K562 (cell line): Measurements from ENCODE around the gene ZFTA. TPM values are rescaled to one million over a fixed set of nuclear protein-coding genes. Genes with fewer than 3 reads are reported as not detected.

Source experiments
- ATAC-seq: fragments of 200-7000 bp; cut with Tn5 transposase; 3 replicates; pipeline ENCODE4 v1.9.1; 2020; ENCODE audit warnings: moderate library complexity
- BruUV-seq: library from RNA; stranded (reverse); fragments of 400-500 nt; replicated peaks from 2 replicates; lab custom pipeline; 2021; lab: Mats Ljungman, UMichigan
- CTCF ChIA-PET: fragments of 300-600 bp; formaldehyde crosslinking; extraction: SDS; loops from one replicate; lab custom pipeline; 2021; ENCODE audit warnings: low intra/inter-chr PET ratio; lab: Yijun Ruan, JAX
- POLR2A ChIA-PET: fragments of 300-600, 350-650 bp; sonication (Branson Sonifier 250); formaldehyde crosslinking; extraction: SDS; loops from one replicate; lab custom pipeline; 2021; ENCODE audit warnings: antibody characterized with exemption, inconsistent platforms; lab: Yijun Ruan, JAX
- DNase-seq, 4 experiments: peaks; one replicate each; pipeline versions ENCODE4 v3.0.0 to v3.0.0-alpha.2; 2011 to 2018; ENCODE audit warnings: low spot score in 3 of 4, mixed read lengths in 3 of 4; ENCODE audit errors: extremely low read depth in 1 of 4
- FAIRE-seq: peaks from 2 replicates; lab custom pipeline; 2011; peaks lifted over from hg19 to GRCh38; lab: Jason Lieb, UNC
- H2AFZ ChIP-seq: 2 replicates; pipeline ENCODE4 v1.6.0; 2011; ENCODE audit warnings: low read depth, low read length, control low read depth, inconsistent platforms
- H3K27ac ChIP-seq: fragments of 200-600 bp; 3 replicates; pipeline ENCODE4 v1.8.0; 2011; ENCODE audit warnings: low read depth, mild to moderate bottlenecking, control low read depth, inconsistent platforms, low read length, moderate library complexity, mixed read lengths; ENCODE audit errors: extremely low read depth
- H3K27me3 ChIP-seq, 2 experiments: fragments of 300-600 bp in 1 of 2; 2 replicates in 1 of 2; 3 replicates in 1 of 2; pipeline versions ENCODE4 v1.6.0 to v1.8.0; 2011; ENCODE audit warnings: inconsistent platforms in 2 of 2, low read length in 2 of 2, mild to moderate bottlenecking in 1 of 2, mixed read lengths in 1 of 2, moderate library complexity in 1 of 2; ENCODE audit not compliant: control insufficient read depth in 2 of 2, insufficient read depth in 2 of 2
- H3K36me3 ChIP-seq: fragments of 300-600 bp; 3 replicates; pipeline ENCODE4 v1.8.0; 2011; ENCODE audit warnings: mild to moderate bottlenecking, low read length, inconsistent platforms; ENCODE audit not compliant: control insufficient read depth, insufficient read depth
- H3K4me1 ChIP-seq, 2 experiments: fragments of 200-600 bp in 1 of 2; replicated peaks in 1 of 2; 2 replicates in 1 of 2; 3 replicates in 1 of 2; pipeline versions ENCODE4 v1.5.1 to v1.8.0; 2011; ENCODE audit warnings: inconsistent platforms in 2 of 2, low read length in 2 of 2, mild to moderate bottlenecking in 1 of 2, mixed read lengths in 1 of 2, moderate library complexity in 1 of 2; ENCODE audit not compliant: control insufficient read depth in 2 of 2, insufficient read depth in 2 of 2
- H3K4me2 ChIP-seq: 2 replicates; pipeline ENCODE4 v1.6.1; 2011; ENCODE audit warnings: low read length, control low read depth, inconsistent platforms, mixed read lengths; ENCODE audit not compliant: insufficient read depth
- H3K4me3 ChIP-seq: fragments of 200-600 bp; sonication (generic), shearing (Covaris generic); 2 replicates; pipeline ENCODE4 v1.5.1; 2016; ENCODE audit warnings: control low read depth, inconsistent platforms
- H3K79me2 ChIP-seq: fragments of 200-600 bp; 3 replicates; pipeline ENCODE4 v1.8.0; 2011; ENCODE audit warnings: low read length, inconsistent platforms; ENCODE audit not compliant: control insufficient read depth, insufficient read depth
- H3K9ac ChIP-seq, 2 experiments: 2 replicates each; pipeline versions ENCODE4 v1.6.0 to v1.6.1; 2011; ENCODE audit warnings: low read depth in 2 of 2, low read length in 2 of 2, control low read depth in 1 of 2, inconsistent platforms in 1 of 2, mild to moderate bottlenecking in 1 of 2, mixed read lengths in 1 of 2; ENCODE audit not compliant: insufficient read depth in 1 of 2
- H3K9me1 ChIP-seq: one replicate; pipeline ENCODE4 v1.6.0; 2011; ENCODE audit warnings: inconsistent platforms, mild to moderate bottlenecking, low read length, moderate library complexity; ENCODE audit not compliant: control insufficient read depth, insufficient read depth
- H3K9me3 ChIP-seq: replicated peaks from 2 replicates; pipeline ENCODE4 v1.5.1; 2011; ENCODE audit warnings: low read depth, low read length, inconsistent platforms; ENCODE audit not compliant: control insufficient read depth, insufficient read depth
- H4K20me1 ChIP-seq: replicated peaks from 2 replicates; pipeline ENCODE4 v1.6.1; 2011; ENCODE audit warnings: low read length, inconsistent platforms, mixed read lengths; ENCODE audit not compliant: control insufficient read depth, insufficient read depth
- ARID1B ChIP-seq: fragments of 450-650 bp; IDR thresholded peaks from 2 replicates; pipeline ENCODE4 v1.6.1; 2016; ENCODE audit warnings: antibody characterized with exemption, mild to moderate bottlenecking, inconsistent platforms
- ARID3B ChIP-seq: fragments of 250-450 bp; sonication (Bioruptor Pico); IDR thresholded peaks from 2 replicates; pipeline ENCODE4 v1.4.0; 2020; ENCODE audit warnings: borderline replicate concordance
- CBFA2T3 ChIP-seq: fragments of 450-650 bp; IDR thresholded peaks from 2 replicates; pipeline ENCODE4 v1.6.1; 2017
- CTCF ChIP-seq, 3 experiments: IDR thresholded peaks in 2 of 3; conservative IDR thresholded peaks in 1 of 3; 2 replicates each; pipeline ENCODE4 v1.5.1; 2011 to 2012; ENCODE audit warnings: low read length in 3 of 3, mild to moderate bottlenecking in 3 of 3, control low read depth in 2 of 3, improper control_type of control experiment in 1 of 3, inconsistent platforms in 1 of 3, low read depth in 1 of 3, mixed read lengths in 1 of 3, moderate library complexity in 1 of 3; ENCODE audit not compliant: insufficient read depth in 2 of 3
- EGR1 ChIP-seq: fragments of 450-650 bp; conservative IDR thresholded peaks from 2 replicates; pipeline ENCODE4 v1.6.1; 2017; ENCODE audit warnings: mild to moderate bottlenecking
- GATAD2B ChIP-seq: fragments of 450-650 bp; IDR thresholded peaks from 2 replicates; pipeline ENCODE4 v1.6.1; 2017; ENCODE audit warnings: mild to moderate bottlenecking, borderline replicate concordance
- MEIS2 ChIP-seq: fragments of 450-650 bp; IDR thresholded peaks from 2 replicates; pipeline ENCODE4 v1.6.1; 2014; ENCODE audit warnings: mild to moderate bottlenecking; ENCODE audit not compliant: partially characterized antibody
- NFIC ChIP-seq: fragments of 450-650 bp; IDR thresholded peaks from 2 replicates; pipeline ENCODE4 v1.6.1; 2017; ENCODE audit warnings: mild to moderate bottlenecking, inconsistent platforms
- PKNOX1 ChIP-seq: fragments of 450-650 bp; IDR thresholded peaks from 2 replicates; pipeline ENCODE4 v1.6.1; 2016
- SMAD2 ChIP-seq: fragments of 150-350 bp; IDR thresholded peaks from 2 replicates; pipeline ENCODE4 v1.6.1; 2014; ENCODE audit warnings: low read depth, mild to moderate bottlenecking, low read length
- TEAD4 ChIP-seq, 2 experiments: sonication (generic) in 1 of 2; formaldehyde crosslinking in 1 of 2; IDR thresholded peaks; 2 replicates each; pipeline versions ENCODE4 v1.6.1 to v1.8.0; 2012 to 2022; ENCODE audit warnings: borderline replicate concordance in 1 of 2, inconsistent platforms in 1 of 2, low read length in 1 of 2, mild to moderate bottlenecking in 1 of 2, missing genetic modification reagents in 1 of 2
- U2AF2 ChIP-seq: fragments of 200-400 bp; formaldehyde crosslinking; optimal IDR thresholded peaks from 2 replicates; pipeline ENCODE3; 2017; ENCODE audit warnings: low read depth, mild to moderate bottlenecking, low read length
- ZNF395 ChIP-seq: fragments of 200-800 bp; sonication (Bioruptor generic); IDR thresholded peaks from 2 replicates; pipeline ENCODE4 v1.6.1; 2017; ENCODE audit warnings: missing genetic modification characterization, missing compliant biosample characterization
- WGBS: fragments of 100-300 bp; shearing (Covaris generic); methylation state at CpG from one replicate; pipeline ENCODE4 v1.1.6; 2016; ENCODE audit warnings: low coverage, mixed read lengths; ENCODE audit not compliant: insufficient coverage; ENCODE audit errors: missing lambda C conversion rate; 5-methylcytosine and 5-hydroxymethylcytosine counted together
- in situ Hi-C: fragments of 300-500 bp; cut with MboI; formaldehyde crosslinking; loops from 4 replicates; pipeline ENCODE4 v1.15.0; 2018; ENCODE audit warnings: inconsistent platforms, mixed read lengths
- intact Hi-C: fragments of 100-400 bp; cut with micrococcal nuclease; formaldehyde crosslinking; loops from 2 replicates; pipeline ENCODE4 v1.14.2; 2022
- polyA plus RNA-seq, 8 experiments: library from polyadenylated mRNA; depleted of rRNA in 4 of 8; stranded (reverse) in 5 of 8; unstranded in 3 of 8; fragments of >200 nt; fragmentation: Nextera tagmentation in 2 of 8; fragmentation: Illumina TruSeq in 1 of 8; extraction: Ambion mirVana in 2 of 8; extraction: Trizol in 1 of 8; gene quantifications; 2 replicates each; pipeline versions ENCODE4 v1.2.1 to v1.2.3, GENCODE V29; 2011 to 2014; ENCODE audit warnings: inconsistent platforms in 1 of 8, missing spikeins in 1 of 8
- total RNA-seq, 7 experiments: library from RNA; depleted of rRNA in 6 of 7; stranded (reverse); fragments of >200 nt in 6 of 7; fragmentation: Illumina TruSeq in 2 of 7; extraction: Trizol in 2 of 7; gene quantifications; 2 replicates each; pipeline versions ENCODE4 v1.2.1 to v1.2.3, GENCODE V29; 2011 to 2021; ENCODE audit warnings: low replicate concordance in 1 of 7

ZFTA gene
- total and polyA plus RNA-seq, 9 of the 15 experiments (the other 6 are each of a cell fraction or from before 2014, with no cell fraction given) = 0.45 to 12.3 (median 2.9) TPM

- TF ChIP-seq CTCF (IDR thresholded peaks at IDR 0.05 in 2 of 3, conservative IDR thresholded peaks at IDR 0.05 in 1 of 3; ENCODE audit: insufficient read depth in 2 of 3, low read depth in 1 of 3, low read length in 3 of 3) = peak; percentile 70 to 88 (median 75)
- TF ChIP-seq ARID3B (CRISPR knock-in tag) = no peak
- no peak for TF ChIP-seq U2AF2
Observed at GRCh38 chr11:63738720-63739360, 29.7 kb downstream of the ZFTA start (continued).

GRCh38 chr11:63737718-63738117 lies 30.9 kb downstream of the ZFTA start:
- Histone ChIP-seq H3K9ac (no peak overlapping the region), H4K20me1 (peaks cover 10% of the 10 kb centered on the region; the same call in 1 of the 2 replicates), H3K4me2 (no peak overlapping the region), H2AFZ (no peak overlapping the region), H3K79me2 (peaks cover 32% of the 10 kb centered on the region), H3K27ac (no peak overlapping the region), H3K36me3 (0 out of 3 replicates have a peak, but pooled peaks cover 2% of the 10 kb centered on the region), H3K4me1 (peaks cover 7 to 8% of the 10 kb centered on the region in 2 experiments; a peak in 3 of 5 replicates), H3K4me3 (no peak overlapping the region), H3K9me3 (no peaks in the 10 kb centered on the region), H3K27me3 (no peaks in the 10 kb centered on the region), H3K9me1 (no peaks in the 10 kb centered on the region)
- ChIA-PET POLR2A (interaction anchor here (0.8 to 1.2 kb wide), 4 partner anchors 9 to 1072 kb away, joined by 3 to 4 read pairs (median 3); no protein-coding TSS in a partner anchor), CTCF (interaction anchor here (2.1 kb wide), 1 partner anchor 258 kb away, joined by 6 read pairs; no protein-coding TSS in a partner anchor)
- 35% methylated on average over 1 of the region's 1 CpG for WGBS
- peak; percentile 59 for ATAC-seq
- in situ Hi-C loops = loop anchor here (10.0 kb wide), 1 partner anchor 263 kb away; no protein-coding TSS in a partner anchor
- BruUV-seq = no TSS peak
- FAIRE-seq = peak; percentile 52
- DNase-seq = peak in 3 of 4 experiments; percentile 27 to 75 (median 38)
- intact Hi-C loops = loop anchor here (2.0 to 5.0 kb wide), 4 partner anchors 55 to 259 kb away; partner anchors contain the start of genes ATL3 and RTN3
- TF ChIP-seq NFIC (peak; percentile 97), GATAD2B (no peak), EGR1 (peak; percentile 77), ZNF395 (CRISPR knock-in tag) (no peak), MEIS2 (peak; percentile 48), PKNOX1 (peak; percentile 78), TEAD4 (IDR thresholded peaks at IDR 0.05; ENCODE audit: low read length) (0 out of 2 replicates have a peak, but pooled peaks have one; percentile 16), TEAD4 (CRISPR knock-in tag; IDR thresholded peaks at IDR 0.05; ENCODE audit: borderline replicate concordance) (no peak), ARID1B (peak; percentile 38; the same call in 1 of the 2 replicates), CBFA2T3 (peak; percentile 28; the same call in 1 of the 2 replicates), SMAD2 (no peak)
